RCC 7860 (cell line): ENCODE results near the gene UBE2Q2.
"Not testable (repeated sequence)": the region's sequence is repeated elsewhere in the genome, so short reads cannot be mapped to it uniquely, and the experiment has no call there.

ENCODE experiments used
- DNase-seq: peaks from one replicate; pipeline ENCODE4 v3.0.0-alpha.2; 2015; ENCODE audit warnings: low spot score
- FAIRE-seq: peaks from 2 replicates; lab custom pipeline; 2012; peaks lifted over from hg19 to GRCh38; lab: Jason Lieb, UNC

The UBE2Q2 gene

GRCh38 chr15:75864213-75865059 is 21.2 kb downstream of the UBE2Q2 start:
- DNase-seq (no peak), FAIRE-seq (no peak)

GRCh38 chr15:75866045-75866444 is 22.8 kb downstream of the UBE2Q2 start:
- DNase-seq, FAIRE-seq: not testable (repeated sequence)

- FAIRE-seq (no peak), DNase-seq (no peak)
These were observed 23.7 kb downstream of the UBE2Q2 start for GRCh38 chr15:75866916-75867315.

GRCh38 chr15:75867449-75867848 is 24.2 kb downstream of the UBE2Q2 start:
- FAIRE-seq = no peak
- no peak for DNase-seq

- FAIRE-seq = no peak
- no peak for DNase-seq
These were observed 24.8 kb downstream of the UBE2Q2 start for GRCh38 chr15:75868019-75868418.

GRCh38 chr15:75869446-75869845 is 26.2 kb downstream of the UBE2Q2 start:
- no peak for DNase-seq
- no peak for FAIRE-seq

- FAIRE-seq, DNase-seq: not testable (repeated sequence)
These were observed 28.3 kb downstream of the UBE2Q2 start for GRCh38 chr15:75871589-75871988.

GRCh38 chr15:75872403-75872990 is 29.2 kb downstream of the UBE2Q2 start:
- FAIRE-seq (no peak), DNase-seq (no peak)

- FAIRE-seq (no peak), DNase-seq (no peak)
These were observed 40.8 kb downstream of the UBE2Q2 start for GRCh38 chr15:75884041-75884440.

GRCh38 chr15:75887178-75887577 is 43.9 kb downstream of the UBE2Q2 start:
- no peak for DNase-seq
- FAIRE-seq = no peak

GRCh38 chr15:75891895-75892294 is 48.6 kb downstream of the UBE2Q2 start:
- peak; percentile 68 for FAIRE-seq
- peak; percentile 52 for DNase-seq

- no peak for FAIRE-seq
- no peak for DNase-seq
These were observed 52.5 kb downstream of the UBE2Q2 start for GRCh38 chr15:75895731-75896130.

GRCh38 chr15:75900577-75900976 is 57.3 kb downstream of the UBE2Q2 start:
- DNase-seq = no peak
- FAIRE-seq = no peak

GRCh38 chr15:75902129-75902557 is 58.9 kb downstream of the UBE2Q2 start:
- FAIRE-seq = no peak

GRCh38 chr15:75903331-75904239 is 60.3 kb downstream of the UBE2Q2 start, which contains the start of gene FBXO22:
TSS of gene FBXO22 (plus strand) at chr15:75903878. CDS start at chr15:75903964, 86 bp downstream.
- FAIRE-seq = no peak
- DNase-seq = peak; percentile 78

More at GRCh38 chr15:75902129-75902557, 58.9 kb downstream of the UBE2Q2 start:
- DNase-seq = no peak

- DNase-seq = no peak
- FAIRE-seq = no peak
These were observed 62.0 kb downstream of the UBE2Q2 start for GRCh38 chr15:75905231-75905630.

GRCh38 chr15:75910355-75910754 is 67.1 kb downstream of the UBE2Q2 start:
- FAIRE-seq, DNase-seq: not testable (repeated sequence)

GRCh38 chr15:75916978-75917377 is 73.7 kb downstream of the UBE2Q2 start:
- FAIRE-seq (peak; percentile 11), DNase-seq (no peak)

GRCh38 chr15:75918135-75918534 is 74.9 kb downstream of the UBE2Q2 start:
- DNase-seq (no peak), FAIRE-seq (no peak)

GRCh38 chr15:75920079-75920478 is 76.8 kb downstream of the UBE2Q2 start:
- DNase-seq = no peak
- no peak for FAIRE-seq
